Stimulated activated CD4-positive, alpha-beta T cell treated with anti-CD3 and anti-CD28 coated beads, Interleukin-2, amount 100 ng/mL, for 24 hours (primary cell): ENCODE results near the gene IRF9.

Source experiments
- DNase-seq, 2 donors: peaks; one replicate each; pipeline ENCODE4 v3.0.0-alpha.2; 2020

IRF9 gene, protein sequence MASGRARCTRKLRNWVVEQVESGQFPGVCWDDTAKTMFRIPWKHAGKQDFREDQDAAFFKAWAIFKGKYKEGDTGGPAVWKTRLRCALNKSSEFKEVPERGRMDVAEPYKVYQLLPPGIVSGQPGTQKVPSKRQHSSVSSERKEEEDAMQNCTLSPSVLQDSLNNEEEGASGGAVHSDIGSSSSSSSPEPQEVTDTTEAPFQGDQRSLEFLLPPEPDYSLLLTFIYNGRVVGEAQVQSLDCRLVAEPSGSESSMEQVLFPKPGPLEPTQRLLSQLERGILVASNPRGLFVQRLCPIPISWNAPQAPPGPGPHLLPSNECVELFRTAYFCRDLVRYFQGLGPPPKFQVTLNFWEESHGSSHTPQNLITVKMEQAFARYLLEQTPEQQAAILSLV

DNA sequence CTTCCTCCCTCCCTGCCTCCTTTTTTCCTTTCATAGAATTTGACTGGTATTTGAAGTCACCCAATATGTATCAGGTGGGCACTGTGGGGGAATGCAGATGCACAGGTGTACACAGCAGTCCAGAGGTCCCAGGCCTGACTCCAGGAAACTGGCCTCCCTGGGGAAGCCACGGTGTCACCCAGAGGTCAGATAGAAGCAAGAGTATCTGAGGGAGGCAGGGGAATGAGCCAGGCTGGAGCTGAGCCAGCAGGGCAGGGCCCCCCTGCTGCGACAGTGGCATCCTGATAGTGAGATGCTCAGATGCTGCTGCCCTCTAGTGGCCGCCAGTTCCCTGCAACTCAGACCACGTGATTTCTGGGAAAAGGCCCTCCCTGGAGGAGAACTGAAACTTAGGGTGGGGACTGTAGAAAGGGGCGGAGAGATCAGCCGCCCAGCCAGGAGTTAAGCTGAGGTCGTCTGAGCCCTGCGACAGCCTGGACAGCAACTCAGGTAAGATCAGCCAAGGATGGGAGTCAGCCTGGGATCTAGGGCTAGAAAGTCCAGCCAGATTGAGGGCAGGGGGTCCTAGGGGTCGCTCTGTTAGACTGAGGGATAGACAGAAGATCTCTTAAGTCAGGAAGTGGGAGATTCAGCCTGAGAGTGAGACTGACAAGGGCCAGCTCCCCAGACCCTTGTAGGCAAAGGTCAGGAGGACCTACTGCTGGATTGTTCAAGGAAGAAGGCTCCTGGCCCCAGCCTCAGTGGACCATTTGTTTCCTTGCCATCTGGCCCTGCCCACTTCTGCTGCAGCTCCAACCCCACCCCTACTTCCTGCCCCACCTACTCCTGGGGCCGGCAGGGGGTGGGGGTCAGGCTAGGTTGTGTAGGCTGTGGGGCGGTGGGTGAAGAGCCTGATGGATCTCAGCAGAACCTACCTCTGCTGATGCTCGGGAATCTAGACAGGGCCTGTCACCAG, at the start of gene IRF9:
IRF9 (plus strand) TSS at position 416 of the 955 bp plus-strand sequence. CDS start 880 bp downstream, outside the sequence.
- DNase-seq: peak; percentile 98 to 99

DNA sequence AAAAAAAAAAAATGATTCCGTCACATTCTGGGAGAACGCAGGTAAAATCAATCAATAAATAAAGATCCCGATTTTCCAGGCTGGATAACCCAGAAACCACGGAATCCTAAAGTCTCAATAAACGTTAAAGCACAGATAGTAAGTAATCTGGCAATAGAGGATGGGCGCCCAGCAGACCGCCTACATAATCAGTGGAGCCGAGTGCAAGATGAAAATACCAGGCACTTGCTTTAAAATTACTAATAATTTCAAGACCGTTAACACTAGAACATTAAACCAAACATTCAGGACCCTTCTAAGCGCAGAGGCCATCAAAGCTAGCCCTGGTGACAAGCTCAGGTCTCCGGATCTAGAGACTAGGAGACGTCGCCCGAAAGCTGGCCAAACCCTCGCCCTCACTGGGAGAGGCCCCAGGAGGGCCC, 47.7 kb upstream of the IRF9 start:
- no peak for DNase-seq

DNA sequence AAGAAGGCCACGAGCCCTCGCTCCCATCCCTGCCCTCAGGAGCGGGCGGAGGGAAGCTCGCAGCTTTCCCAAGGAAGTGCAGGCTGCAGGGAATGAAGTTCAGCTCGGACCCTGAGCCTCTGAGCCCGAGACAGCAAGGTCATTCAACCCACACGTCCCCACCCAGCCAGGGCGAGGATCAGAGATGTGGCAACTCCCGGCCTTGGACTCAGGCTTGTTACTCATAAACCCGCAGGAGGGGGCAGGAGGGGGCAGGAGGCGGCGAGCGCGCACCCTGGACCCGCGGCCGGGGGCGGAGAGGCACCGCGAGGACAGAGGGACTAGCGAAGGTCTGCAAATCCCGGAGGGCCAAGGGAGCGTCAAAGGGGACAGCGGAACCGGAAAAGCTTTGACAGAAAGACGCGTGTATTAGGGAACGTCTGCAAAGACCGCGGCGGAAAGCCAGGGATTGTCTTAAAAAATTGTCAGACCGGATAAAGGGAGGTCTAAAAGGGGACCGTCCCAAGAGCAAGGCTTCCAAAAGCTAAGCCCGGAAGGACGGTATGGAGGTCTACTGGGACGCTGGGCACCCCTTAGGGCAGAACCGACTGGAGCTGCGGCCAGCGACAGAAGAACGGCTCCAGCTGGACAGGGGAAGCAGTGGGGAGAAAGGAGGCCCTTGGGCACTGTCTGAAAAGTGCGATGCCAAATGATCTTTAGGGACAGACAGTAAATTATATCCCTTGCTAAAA, 47.1 kb upstream of the IRF9 start:
- DNase-seq: peak; percentile 79 to 80

DNA sequence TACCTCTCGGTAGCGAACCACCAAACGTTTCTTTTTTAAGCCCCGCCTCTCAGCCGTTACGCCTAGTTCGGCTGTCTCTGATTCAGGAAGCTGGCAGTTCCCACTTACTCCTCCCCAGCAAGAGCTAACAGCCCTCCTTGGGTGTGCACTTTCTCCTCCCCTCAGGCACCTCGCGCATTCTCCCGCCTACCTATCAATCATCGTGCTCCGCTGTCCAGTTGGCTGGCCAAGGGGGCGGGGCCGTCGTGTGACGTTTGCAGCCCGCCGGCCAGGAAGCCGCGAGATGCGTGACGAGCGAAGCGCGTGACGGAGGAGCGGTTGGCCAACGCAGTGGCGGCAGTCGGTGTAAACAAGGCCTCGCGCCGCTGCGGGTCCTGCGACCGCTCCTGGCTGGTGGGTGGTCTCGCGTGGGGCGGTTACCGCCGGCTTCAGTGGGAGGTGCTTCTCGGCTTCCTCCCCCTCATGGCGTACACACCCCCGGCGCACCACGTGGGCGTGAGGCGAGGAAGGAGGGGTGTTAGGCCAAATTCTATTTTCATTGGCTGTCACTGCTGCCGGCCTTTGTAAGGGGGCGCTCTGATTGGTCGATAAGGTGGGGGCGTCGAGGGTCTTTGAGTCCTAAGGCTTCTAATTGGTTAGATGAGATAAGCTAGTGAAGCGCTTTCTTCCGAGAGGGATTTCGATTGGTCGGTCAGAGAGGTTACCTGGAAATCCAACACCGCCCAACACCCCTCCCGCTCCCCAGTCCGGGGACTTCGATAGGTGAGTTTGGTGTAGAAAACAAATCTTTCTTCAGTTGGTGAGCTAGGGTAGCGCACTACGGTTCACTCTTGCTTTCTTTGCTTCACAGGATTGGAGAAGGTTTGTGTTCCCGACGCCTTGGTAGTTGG, 46.3 kb upstream of the IRF9 start, which contains the start of the genes DCAF11 and NRL:
DCAF11 (plus strand) TSS at position 246 of the 890 bp plus-strand sequence. CDS start 818 bp downstream, outside the sequence.
NRL (minus strand) TSS at position 418 of the 890 bp plus-strand sequence. CDS start 32,101 bp downstream, outside the sequence.
- peak; percentile 97 to 98 for DNase-seq

DNA sequence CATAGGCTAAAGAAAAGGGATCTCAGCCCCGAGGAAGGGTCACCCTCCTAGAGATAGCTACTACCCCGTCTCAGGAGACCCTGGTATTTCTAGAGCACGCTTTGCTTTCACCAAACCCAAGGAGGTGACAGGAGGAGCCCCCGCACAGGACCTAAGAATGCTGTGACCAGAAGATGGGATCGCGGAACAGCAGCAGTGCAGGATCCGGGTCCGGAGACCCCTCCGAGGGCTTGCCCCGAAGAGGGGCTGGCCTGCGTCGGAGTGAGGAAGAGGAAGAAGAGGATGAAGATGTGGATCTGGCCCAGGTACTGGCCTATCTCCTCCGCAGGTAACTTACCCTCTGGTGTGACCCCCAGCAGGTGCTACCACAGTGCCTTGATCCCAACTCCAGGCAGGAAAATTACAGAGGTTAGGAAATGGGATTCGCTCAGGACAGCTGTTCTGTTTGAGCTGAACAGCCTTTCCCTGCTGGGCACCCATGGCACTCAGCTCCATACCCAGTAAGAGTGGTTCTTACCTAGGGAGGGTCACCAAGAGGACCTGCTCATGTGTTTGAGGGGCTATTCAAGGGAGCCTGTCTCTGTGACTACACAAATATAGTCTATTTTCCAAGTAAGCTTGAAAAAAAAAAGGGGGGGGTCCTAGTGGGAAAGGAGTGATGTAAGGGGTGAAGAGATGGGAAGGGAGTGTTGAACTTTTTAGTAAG, 45.5 kb upstream of the IRF9 start:
- DNase-seq: no peak

DNA sequence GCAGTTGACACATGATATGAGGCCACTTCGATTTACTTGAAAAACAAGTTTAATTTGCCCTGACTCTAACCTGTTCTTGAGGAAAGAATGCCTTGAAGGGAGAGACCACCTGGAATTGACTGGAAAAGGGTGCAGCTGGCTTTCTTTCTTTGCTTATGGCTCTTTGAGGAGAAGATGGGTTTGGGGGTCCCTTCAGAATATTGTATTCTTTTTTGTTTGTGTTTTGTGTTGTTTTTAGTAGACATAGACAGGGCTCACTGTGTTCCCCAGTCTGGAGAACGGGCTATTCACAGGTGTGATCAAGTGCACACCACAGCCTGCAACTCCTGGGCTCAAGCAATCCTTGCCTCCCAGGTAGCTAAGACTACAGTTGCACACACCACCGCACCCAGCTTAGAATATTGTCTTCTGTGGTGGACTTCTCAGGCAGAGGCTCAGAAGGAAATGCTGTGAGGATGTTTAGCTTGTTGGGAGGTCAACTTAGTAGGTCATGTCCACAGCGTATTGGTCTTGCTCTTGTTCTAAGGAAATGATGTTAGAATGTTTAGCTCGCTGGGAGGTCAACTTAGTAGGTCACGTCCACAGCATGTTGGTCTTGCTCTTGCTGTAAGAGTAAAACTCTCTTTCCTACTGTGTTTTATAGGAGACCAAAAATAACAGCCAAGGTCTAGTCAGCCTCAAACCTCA, 44.8 kb upstream of the IRF9 start:
- DNase-seq: no peak

DNA sequence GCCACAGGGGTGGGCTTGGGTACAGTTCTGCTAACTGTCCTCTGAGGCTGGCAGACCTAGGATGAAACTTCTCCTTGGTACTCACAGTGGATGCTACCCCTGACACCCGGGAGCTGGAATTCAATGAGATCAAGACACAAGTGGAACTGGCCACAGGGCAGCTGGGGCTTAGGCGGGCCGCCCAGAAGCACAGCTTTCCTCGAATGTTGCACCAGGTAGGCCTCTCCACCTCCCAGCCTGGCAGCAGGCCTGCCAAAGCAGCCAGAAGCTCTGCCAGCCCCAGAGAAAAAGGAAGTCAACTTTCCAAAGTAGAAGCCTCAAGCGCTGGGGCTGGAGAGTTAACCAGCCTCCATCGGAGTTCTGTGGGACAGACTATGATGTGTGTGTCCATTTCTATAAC, 43.9 kb upstream of the IRF9 start:
- DNase-seq: no peak

DNA sequence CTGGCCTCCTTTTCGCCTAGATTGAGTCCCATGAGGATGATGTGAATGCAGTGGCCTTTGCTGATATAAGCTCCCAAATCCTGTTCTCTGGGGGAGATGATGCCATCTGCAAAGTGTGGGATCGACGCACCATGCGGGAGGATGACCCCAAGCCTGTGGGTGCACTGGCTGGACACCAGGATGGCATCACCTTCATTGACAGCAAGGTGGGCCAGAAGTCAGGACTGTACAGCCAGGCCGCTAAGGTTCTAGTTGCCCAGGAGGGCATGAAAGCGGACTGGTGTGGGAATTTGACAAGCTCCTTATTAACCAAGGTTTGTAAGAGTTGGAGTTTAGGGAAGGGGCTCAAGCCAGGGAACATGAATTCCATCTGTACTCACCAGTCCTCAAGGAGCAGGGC, 41.4 kb upstream of the IRF9 start:
- no peak for DNase-seq

DNA sequence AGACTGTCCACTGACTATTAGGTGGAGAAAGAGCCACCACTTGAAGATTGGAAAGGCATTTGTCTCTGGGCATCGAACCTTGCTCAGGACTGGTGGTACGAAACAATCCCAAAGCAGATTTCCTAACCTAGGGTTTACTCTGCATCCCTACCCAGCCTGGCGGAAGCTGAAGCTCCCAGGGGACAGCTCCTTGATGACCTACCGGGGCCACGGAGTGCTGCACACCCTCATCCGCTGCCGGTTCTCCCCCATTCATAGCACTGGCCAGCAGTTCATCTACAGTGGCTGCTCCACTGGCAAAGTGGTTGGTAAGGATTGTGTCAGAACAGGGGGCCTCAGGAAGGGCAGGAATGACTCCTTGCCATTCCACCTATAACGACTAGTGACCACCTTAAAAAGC, 39.9 kb upstream of the IRF9 start:
- DNase-seq: no peak

DNA sequence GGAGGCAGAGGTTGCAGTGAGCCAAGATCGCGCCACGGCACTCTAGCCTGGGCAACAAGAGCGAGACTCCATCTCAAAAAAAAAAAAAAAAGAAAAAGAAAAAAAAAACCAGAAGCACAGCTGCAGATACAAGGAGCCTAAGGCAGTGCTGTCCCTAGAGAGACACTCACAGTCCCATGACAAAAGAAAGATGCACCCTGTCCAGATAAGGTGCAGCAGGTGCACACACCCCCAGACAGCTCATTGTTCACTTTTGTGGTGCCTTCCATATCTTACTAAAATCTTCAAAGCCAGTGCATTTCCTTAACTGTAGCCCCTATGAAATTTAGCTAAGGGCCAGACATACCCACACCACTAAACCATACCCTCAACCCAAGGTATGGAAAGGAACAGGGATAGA, 38.6 kb upstream of the IRF9 start:
- no peak for DNase-seq

DNA sequence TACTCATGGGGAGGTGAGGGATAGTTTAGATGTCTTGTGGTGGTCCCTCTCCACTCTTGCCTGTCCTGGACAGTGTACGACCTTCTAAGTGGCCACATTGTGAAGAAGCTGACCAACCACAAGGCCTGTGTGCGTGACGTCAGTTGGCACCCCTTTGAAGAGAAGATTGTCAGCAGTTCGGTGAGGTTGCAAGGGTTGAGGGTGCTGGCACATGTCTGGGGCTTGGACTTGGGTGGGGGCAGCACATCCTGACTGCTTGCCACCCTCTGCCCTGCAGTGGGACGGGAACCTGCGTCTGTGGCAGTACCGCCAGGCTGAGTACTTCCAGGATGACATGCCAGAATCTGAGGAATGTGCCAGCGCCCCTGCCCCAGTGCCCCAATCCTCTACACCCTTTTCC, 38.2 kb upstream of the IRF9 start:
- DNase-seq: no peak

DNA sequence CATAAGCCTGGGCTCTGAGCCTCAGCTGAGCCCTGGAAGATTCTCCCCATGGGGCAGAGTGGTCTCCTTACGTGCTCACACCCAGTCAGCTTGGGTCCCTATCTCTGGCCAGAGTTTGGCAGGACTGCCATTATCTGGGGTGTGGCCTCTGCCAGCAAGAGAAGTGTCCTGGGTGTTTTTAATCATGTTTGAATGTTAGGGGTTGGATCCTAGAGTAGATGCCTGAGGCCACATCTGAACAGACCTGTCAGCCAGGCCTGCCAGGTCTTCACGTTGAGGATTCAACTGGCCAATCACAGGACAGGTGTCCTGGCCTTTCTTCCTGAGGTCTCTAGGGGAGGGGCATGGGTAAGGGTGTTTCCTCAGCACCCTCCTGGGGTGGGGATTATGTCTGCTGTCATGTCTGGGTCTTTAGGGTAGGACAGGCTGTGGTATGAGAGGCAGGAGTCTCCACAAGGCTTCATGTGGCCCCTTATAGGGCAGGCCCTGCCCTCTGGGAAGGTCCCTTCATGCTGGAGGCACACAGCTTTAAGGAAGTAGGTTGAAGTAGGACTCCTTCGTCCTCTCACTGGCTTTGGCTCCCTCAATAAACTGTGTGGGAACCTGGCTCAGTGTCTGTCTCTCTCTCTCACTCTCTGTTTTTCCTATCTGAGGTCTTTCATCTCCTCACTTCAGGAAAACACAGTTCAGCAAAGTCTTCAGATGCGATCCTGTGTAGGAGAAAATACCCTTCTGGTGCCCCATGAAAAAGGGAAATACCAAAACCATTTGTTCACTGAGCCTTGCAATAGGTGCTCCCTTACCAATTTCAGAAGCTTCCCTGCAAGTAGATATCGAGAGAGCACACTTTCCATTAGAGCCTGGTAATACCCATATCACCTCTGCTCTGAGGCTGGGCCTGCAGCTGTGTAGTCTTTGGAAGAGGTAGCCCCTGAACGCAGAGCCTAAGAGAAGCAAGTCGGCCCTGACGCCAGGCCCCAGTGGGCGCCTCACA, 37.3 kb upstream of the IRF9 start:
- DNase-seq: no peak

DNA sequence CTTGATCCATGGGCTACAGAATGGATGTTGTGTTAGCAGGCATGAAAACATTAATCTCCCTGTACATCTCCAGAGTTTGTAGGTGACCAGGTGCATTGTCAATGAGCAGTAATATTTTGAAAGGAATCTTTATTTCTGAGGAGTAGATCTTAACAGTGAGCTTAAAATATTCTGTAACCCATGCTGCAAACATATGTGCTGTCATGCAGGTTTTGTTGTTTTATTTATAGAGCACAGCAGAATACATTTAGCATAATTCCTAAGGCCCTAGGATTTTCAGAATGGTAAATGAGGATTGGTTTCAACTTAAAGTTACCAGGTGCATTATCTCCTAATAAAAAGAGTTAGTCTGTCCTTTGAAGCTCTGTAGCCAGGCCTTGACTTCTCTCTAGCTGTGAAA, 34.1 kb upstream of the IRF9 start:
- DNase-seq: no peak

DNA sequence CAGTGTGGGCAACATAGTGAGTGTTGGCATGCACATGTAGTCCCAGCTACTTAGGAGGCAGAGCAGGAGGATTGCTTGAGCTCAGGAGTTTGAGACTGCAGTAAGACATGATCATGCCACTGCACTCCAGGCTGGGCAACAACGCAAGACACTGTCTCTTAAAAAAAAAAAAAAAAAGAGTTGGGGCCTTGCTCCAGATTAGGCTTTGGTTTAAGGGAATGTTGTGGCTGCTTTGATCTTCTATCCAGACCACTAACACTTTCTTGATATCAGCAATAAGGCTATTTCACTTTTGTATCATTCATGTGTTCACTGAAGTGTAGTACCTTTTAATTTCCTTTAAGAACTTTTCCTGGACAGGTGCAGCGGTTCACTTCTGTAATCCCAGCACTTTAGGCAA, 33.4 kb upstream of the IRF9 start:
- DNase-seq: no peak

DNA sequence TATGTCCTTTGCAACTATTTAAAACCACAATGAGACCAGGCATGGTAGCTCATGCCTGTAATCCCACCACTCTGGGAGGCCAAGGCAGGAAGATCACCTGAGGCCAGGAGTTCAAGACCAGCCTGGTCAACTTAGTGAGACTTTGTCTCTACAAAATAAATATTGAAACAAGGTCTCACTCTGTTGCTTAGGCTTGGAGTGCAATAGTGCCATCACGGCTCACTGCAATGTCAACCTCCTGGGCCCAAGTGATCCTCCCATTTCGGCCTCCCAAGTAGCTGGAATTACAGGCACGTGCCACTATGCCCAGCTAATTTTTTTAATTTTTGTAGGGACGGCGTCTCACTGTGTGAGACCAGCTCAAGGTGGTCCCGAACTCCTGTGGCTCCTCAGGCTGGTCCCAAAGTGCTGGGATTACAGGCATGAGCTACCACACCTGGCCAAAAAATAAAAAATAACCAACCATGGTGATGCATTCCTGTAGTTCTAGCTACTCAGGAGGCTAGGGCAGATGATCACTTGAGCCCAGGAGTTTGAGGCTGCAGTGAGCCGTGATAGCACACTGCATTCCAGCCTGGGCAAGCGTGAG, 31.6 kb upstream of the IRF9 start:
- DNase-seq: no peak

DNA sequence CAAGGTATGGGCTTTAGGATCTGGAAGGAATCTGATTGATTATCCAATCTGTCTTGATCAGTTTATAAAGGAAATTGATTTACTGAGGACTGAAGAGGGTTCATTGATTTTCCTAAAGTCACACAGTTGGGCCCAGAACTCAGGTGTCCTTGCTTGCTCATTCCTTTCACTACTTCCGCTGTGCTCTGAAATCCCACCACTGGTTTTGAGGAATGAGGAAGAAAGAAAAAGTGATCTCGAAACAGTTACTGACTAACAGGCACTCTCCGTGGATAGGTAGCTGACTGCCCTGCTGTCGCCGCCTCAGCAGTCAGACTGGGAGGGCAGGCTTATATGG, 30.7 kb upstream of the IRF9 start, which contains the start of gene FITM1:
FITM1 (plus strand) TSS at position 280 of the 337 bp plus-strand sequence. CDS start 905 bp downstream, outside the sequence.
- DNase-seq: no peak

DNA sequence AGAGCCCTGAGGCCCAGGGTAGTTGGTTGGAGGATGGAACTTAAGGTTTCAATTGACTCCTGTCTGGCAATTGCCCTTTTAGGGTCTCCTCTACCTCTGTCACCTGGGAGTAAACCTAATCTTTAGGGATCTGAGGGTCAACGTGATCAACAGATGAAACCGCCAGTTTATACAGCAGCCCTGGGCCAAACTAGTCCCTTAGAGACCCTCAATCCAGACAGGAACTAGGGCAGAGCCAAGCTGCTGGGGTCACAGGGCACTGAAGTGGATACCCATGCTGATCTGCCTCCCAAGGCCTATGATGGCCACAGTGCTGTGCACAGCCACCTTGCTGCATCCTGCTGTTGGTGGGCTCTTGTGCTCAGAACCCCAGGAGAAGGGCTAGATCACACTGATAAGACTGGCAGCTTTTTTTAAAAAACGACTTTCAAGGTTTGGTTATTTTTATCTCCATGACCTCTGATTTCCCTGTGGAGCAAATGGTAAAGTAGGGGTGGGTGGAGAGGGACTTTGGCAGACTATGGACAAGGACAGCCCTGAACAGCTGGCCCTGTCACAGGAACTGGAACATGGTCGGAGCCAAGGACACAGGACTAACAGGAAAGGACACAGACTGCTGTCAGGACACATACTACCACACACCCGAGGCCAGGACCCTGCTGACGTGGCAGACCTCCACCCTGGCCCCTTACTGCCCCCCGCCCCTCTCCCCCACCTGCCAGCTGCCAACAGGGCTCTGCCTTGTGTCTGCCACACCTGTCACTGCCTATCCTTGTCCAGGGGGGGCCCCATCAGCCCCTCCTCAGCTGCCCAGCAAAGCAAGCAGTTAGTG, 30.1 kb upstream of the IRF9 start:
- DNase-seq: no peak

DNA sequence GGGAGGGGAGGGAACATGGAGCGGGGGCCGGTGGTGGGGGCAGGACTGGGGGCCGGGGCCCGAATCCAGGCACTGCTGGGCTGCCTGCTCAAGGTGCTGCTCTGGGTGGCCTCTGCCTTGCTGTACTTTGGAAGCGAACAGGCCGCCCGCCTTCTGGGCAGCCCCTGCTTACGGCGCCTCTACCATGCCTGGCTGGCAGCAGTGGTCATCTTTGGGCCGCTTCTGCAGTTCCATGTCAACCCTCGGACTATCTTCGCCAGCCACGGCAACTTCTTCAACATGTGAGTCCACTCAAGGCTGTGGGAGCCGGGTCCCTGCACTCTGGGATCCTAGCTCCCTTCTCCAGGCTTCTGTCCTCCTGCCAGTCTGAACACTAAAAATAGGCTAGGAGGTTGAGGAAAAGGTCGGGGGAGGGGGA, 29.5 kb upstream of the IRF9 start:
- DNase-seq: no peak
